GM19025 (cell line): Measurements from ENCODE around the gene PTCH2.
"Not testable (repeated sequence)": the region's sequence is repeated elsewhere in the genome, so short reads cannot be mapped to it uniquely, and the experiment has no call there.

Experiments used
- ATAC-seq: cut with Tn5 transposase; IDR thresholded peaks from one replicate; pipeline ENCODE4 v1.9.1; 2021; ENCODE audit warnings: mild to moderate bottlenecking, low read depth, moderate library complexity; ENCODE audit not compliant: unreplicated experiment

The PTCH2 gene

DNA sequence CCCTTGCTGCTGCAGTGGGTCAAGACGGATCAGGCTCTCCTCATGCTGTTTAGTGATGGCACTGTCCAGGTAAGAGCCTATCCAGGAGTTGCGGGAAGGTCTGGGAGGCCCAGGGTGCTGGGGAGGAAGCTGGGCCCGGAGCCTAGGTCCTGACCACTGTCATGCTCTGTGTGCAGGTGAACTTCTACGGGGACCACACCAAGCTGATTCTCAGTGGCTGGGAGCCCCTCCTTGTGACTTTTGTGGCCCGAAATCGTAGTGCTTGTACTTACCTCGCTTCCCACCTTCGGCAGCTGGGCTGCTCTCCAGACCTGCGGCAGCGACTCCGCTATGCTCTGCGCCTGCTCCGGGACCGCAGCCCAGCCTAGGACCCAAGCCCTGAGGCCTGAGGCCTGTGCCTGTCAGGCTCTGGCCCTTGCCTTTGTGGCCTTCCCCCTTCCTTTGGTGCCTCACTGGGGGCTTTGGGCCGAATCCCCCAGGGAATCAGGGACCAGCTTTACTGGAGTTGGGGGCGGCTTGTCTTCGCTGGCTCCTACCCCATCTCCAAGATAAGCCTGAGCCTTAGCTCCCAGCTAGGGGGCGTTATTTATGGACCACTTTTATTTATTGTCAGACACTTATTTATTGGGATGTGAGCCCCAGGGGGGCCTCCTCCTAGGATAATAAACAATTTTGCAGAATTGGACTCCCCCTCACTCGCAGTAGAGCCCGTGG lies 37.6 kb downstream of the PTCH2 start:
- ATAC-seq: no peak

DNA sequence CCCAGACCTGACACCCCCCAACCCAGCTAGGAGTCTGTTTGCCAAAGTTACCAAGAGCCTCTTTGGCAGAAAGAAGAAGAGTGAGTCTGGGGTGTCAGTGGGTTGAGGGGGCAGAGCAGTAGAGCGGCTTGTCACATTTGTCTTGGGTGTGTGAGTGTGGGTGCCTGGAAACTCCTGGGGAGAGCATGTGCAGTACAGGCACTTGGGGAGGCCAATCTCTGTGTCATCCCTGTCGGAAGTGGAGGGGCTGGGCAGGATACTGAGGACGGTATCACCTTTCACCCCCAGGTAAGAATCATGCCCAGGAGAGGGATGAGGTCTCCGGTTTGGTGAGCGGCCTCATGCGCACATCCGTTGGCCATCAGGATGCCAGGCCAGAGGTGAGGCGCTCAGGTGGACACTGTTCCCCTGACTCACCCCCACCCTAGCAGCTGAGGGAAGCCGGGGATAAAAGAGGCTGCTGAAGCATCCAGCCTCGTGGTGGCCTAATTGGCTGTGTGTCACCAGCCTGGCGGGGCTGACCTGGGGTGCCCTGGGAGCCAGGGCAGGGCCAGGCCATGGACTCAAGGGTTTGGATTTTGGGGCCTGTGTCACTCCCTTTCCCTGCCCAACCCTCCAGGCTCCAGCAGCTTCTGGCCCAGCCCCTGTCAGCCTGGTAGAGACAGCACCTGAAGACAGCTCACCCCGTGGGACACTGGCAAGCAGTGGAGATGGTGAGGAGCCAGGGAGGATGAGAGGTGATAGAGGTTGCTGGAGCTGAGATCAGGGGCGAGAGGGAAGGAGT lies 39.5 kb downstream of the PTCH2 start:
- no peak for ATAC-seq

DNA sequence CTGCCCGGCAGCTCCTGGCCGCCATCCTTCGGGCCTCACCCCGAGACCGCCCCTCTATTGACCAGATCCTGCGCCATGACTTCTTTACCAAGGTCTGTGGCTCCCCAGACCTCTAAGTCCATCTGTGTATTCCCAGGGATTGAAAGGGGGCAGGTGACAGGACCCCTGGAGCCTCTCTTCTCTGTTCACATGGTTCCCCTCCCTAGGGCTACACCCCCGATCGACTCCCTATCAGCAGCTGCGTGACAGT lies 40.1 kb downstream of the PTCH2 start:
- no peak for ATAC-seq

DNA sequence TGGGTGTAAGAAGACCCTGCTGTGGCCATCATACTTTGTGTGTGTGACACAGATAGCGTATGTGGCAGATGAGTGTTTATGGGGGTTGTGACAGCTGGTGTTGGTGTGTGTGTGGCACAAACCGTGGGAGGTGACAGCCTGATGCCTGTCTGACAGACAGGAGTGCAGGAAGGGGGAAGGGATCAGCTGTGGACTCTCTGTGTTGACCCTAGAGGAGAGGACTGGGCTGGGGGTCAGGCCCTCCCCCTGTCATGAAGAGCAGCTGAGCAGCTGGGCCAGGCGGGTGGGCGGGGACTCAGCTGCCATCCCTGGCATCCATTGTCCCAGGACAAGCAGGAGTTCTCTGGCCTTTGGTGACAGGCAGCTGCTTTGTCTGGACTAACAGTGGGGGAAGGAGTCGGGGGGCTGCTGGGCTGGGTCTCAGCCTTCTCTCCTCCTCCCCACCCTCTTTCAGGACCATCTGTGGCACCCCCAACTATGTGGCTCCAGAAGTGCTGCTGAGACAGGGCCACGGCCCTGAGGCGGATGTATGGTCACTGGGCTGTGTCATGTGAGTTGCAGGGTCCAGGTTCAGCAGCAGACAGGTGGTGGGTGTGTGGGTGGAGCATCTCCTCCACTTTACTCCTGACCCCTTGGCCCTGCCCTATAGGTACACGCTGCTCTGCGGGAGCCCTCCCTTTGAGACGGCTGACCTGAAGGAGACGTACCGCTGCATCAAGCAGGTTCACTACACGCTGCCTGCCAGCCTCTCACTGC lies 40.6 kb downstream of the PTCH2 start:
- ATAC-seq: no peak

DNA sequence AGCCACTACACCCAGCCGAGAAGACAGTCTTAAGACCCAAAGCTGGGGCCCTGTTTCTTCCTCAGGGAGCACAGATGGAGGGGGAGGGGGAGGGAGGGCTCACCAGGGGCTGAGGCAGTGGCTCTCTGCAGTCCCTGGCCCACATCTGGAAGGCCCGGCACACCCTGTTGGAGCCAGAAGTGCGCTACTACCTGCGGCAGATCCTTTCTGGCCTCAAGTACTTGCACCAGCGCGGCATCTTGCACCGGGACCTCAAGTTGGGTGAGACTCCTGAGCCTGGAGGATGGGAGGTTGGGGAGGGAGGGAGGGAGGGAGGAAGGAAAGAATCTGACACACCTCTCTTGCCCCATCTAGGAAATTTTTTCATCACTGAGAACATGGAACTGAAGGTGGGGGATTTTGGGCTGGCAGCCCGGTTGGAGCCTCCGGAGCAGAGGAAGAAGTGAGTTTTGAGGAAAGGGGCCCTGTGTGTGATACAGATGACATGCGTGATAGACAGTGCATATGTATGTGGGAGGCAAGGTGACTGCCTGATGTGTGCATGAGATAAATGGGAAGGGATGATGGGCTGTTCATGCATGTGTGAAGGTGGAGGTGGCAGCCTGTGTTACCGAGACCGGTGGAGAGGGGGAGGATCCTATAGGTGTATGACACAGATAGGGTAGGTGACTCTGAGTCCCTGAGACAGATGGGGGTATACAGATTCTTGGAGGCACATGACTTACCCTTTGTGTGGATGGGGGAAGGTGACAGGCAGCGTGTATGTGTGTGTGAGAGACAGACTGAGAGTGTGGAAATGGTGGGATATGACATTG lies 41.4 kb downstream of the PTCH2 start:
- no peak for ATAC-seq

DNA sequence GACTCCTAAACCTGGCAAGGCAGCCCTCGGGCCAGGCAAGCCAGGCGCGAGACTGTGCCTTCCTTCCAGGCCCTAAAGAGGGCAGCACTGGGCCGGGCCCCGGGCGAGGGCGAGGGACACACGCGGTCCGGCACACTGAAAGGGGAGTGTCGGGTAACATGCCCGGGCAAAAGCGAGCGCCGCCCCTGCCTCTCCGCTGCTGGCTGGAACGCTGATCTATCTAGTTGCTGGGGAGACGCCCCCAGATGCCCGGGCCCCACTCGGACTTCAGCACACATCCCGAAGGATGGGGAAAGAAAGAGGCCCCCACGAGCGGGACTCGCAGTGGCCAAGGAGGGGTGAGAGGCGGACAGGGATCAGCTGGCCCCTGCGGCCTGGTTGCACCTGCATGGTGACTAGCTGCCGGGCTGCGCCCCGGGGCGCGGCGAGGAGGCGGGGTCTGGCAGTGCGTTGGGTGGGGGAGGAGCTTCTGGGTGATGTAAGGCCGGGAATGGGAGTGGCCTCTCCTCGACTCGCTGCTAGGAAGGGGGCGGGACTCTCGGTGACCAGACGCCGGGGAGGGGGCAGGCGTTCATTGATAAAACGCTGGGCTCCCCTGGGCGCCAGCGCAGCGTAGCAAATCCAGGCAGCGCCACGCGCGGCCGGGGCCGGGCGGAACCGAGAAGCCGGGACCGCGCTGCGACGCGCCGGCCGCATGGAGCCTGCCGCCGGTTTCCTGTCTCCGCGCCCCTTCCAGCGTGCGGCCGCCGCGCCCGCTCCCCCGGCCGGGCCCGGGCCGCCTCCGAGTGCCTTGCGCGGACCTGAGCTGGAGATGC lies 43.1 kb downstream of the PTCH2 start, which contains the start of gene PLK3:
Gene PLK3 (plus strand): TSS at position 608 of the 815 bp plus-strand sequence. CDS start 87 bp downstream, at position 695.
- ATAC-seq: peak; percentile 79

DNA sequence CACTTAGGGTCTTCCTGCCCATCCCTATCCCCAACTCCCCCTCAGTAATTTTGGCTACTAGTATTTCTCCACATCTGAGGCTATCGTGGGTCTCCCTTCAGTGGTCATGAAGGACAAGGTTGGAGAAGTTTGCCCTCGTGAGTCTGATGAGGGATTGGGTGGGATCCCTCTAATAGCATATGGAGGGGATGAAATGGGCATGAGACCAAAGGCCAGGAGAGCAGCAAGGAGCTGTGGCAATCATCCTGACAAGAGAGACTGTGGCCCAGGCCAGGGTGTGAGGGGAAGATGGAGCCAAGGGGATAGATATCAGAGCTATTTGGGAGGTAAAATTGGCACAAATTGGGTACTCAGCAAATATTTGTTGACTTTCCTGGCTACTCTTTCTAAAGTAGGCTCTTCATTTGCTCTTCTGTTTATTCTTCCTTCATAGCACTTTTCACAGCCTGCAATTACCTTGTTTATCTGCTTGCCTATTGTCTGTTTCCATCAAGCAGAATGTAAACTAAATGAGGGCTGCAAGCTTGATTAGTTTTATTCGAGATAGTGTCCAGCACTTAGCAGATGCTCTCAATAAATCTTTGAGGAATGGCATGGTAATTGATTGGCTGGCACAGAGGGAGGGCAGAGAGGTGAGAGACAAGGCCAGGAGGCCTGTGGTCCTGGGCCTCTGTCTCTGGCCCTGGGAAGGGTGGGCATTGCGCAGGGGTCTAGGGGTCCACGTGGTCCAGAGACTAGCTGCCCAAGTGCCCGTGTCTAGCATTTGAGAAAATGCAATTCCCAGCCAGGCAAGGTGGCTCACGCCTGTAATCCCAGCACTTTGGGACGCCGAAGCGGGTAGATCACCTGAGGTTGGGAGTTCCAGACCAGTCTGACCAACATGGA lies 44.3 kb downstream of the PTCH2 start:
- no peak for ATAC-seq

DNA sequence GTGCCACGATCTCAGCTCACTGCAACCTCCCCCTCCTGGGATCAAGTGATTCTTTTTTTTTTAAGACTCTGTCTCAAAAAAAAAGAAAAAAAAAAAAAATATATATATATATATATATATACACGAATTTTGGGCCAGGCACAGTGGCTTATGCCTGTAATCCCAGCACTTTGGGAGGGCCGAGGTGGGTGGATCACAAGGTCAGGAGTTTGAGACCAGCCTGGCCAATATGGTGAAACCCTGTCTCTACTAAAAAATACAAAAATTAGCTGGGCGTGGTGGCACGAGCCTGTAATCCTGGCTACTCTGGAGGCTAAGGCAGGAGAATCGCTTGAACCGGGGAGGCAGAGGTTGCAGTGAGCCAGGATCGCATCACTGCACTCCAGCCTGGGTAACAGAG lies 45.2 kb downstream of the PTCH2 start:
- ATAC-seq: not testable (repeated sequence)

DNA sequence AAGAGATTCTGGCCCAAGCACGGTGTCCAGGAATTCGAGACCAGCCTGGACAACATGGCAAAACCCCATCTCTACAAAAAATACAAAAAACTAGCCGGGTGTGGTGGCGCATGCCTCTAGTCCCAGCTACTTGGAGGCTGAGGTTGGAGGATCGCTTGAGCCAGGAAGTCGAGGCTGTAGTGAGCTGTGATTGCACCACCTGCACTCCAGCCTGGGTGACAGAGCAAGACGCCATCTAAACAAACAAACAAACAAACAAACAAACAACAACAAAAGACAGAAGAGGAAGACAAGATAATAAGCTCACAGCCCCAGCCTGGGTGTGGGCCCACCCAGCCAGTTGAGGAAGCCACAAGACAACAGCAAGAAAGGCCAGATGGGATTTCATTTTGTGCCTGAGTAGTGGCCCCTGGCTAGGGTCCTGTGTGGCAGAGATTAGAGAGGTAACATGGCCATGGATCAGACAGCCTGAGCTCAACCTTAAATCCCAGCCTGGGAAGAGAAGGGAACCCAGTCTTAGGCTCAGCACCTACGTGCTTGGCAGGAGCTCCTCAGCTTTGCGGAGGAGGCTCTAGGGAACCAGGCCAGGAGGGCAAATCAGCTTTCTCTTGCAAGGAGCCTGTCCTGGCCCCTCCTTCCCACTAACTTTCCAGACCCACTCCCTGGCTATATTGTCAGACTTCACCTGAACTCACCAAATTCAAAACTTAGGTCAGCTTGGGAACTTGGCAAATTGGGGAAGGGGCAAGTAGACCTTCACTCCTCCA lies 50.1 kb downstream of the PTCH2 start:
- ATAC-seq: no peak

DNA sequence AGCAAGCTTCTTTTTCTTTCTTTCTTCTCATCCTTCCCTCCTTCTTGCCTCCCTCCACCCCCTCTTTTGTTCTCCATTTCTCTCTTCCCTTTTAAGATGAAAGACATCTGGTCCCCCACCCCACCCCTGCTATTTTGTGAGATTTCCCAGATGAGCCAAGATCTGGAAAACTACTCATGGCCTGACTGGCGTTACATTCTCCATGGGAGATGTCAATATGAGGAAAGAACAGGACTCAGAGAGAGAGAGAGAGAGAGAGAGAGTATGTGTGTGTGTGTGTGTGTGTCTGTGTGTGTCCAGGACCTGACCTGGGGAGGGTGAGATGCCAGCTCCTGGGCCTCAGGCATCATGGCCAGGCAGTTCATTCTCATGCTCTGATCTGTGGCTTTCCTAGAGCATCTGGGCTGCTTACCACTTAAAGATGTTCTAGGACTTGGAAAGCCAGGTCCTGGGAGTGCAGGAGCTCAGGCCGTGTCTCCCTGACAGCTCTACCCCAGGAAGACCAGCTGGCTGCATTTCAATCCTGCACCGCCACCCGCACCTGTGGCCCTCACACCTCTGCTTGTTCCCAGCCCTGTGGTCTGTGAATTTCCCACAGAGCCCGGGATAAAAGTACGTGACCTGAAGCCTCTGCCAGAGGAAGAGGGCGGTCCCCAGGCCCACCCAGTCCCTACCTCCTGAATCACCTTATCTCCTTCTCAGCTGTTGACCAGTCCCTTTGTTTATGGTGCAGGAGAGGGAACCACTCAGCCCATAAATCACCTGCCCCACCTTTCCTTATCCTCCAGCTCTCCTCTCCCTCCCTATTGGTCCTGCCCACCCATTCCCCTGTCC lies 51.9 kb downstream of the PTCH2 start:
- no peak for ATAC-seq

DNA sequence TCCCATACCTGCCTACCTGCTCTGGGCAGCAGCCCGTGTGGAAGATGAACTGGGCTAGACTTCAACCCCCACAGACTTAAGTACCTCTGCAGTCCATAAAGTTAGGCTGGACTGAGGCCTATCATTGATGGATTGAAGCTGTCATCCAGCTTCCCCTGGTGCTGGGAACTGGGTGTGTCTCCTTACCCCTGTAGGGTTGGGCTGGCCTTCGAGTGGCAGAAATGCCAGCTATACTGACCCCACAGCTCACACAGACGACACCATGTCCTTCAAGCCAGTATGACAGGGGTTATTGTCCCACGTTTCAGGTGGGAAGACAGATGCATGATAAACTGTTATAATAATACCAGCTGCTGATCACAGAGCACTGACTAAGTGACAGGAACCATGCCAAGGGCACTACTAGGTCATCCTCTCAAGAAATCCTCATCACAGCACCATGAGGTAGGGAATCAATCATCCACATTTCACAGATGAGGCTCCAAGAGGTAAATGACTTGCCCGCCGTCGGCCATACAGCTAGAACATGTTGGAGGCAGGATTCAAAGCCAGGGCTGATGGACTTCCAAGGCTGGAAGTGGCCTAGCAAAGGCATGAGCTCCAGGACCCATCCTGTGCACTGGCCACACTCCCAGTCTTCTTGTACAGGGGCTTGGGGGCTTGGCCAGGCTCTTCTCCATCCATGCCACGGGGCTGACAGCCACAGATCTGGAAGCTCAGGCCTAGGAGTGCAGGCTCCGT lies 54.8 kb downstream of the PTCH2 start, which contains the start of gene BEST4:
Gene BEST4 (minus strand): TSS at position 51 of the 741 bp plus-strand sequence. CDS start 465 bp downstream, outside the sequence.
- no peak for ATAC-seq

DNA sequence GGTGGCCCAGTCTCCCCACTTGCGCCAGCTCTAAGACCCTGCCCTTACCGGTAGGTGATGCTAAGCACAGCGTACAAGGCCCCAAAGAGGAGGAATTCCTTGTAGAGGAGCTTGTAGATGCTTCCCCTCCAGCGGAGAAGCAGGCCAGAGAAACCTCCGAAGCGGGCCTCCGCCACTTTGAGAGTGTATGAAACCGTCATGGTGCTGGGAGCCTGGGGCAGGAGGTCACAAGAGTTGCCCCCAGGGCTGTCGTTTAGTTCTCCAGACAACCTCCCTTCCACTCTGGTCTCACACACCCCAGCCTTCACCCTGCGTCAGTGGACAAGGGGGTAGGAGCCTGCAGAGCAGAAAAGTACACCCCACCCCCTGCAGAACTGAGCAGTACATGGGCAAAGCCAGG lies 55.5 kb downstream of the PTCH2 start:
- ATAC-seq: no peak

DNA sequence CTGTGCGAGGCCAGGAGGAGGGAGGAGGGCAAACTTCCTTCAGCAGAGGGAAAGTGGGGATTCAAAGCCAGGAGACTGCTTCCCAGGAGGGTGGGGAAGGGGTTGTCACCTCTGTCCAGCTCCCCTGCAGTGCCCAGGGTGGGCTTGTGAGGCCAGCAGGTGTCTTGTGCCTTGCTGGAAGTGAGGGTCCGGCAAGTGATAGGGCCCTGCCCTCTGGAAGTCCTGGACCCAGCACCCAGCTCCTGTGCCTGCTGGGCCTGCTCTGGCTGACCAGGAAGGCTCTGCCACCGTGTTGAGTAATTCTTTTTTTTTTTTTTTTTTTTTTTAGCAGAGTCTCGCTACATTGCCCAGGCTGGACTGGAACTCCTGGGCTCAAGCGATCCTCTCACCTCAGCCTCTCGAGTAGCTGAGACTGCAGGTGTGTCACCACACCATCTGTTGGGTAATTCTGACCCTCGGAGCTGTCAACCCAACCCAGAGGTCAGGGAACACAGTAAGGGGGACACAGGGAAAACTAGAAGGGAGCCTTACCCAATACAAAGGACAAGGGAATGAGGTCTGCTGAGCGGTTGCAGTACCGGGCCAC lies 56.1 kb downstream of the PTCH2 start:
- ATAC-seq: no peak

DNA sequence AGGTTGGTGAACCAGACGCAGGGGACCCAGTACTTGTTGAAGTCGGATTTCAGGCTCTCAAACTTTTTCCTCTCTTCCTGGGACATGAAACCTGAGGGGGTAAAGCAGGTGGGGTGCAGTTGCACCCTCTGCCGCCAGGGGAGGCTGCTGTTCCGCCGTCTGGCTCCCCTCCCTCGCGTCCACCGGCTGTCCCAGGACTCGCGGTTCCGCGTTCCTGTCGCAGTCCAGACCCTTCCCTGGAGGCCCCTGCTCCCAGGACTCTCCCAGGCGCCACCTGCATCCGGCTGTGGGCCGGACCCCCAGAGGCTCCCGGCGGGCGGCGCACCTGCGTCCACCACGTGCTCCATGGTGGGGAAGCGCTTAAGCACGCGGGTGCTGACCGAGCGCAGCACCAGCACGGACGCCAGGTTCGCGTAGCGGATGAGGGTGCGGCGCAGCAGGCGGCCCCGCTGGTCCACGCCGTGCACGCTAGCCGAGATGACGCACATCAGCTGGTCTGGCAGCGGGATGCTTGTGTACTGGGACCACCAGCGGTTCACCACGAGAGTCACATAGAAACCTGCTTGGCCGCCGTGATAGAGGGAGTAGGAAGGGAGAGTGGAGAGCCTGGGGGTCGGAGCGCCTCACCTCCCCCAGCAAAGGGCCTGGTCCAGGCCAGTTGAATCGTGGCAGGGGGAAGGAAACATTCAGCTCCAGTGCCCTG lies 56.8 kb downstream of the PTCH2 start:
- no peak for ATAC-seq

DNA sequence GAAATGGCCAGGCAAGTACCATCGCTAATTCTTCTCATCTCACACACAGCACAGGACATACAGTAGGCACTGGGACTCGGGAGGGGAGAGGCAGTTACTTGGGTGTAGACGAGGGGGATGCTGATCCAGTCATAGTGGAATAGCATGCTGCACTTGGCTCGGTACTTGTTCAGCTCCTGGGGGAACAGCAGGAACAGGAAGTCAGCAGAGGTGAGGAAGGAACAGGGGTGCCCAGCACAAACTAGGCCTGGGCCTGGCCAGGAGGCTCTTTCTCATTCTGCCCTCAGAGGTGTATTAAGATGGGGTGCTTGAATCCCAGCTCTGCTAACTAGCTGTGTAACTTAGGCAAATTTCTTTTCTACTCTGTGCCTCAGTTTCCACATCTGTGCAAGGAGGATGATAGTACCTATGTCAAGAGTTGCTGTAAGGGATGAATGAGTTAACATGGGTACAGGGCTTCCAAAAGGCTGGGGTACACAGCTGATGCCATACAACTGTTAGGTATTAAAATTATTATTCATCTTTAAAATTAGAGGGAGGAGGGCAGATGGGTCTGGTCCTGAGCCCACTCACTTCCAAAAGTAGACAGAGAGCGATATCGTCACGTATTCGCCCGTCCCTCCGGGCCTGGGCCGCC lies 57.4 kb downstream of the PTCH2 start:
- ATAC-seq: no peak
